Measurements from ENCODE around the gene CD55.

CD55 gene

DNA sequence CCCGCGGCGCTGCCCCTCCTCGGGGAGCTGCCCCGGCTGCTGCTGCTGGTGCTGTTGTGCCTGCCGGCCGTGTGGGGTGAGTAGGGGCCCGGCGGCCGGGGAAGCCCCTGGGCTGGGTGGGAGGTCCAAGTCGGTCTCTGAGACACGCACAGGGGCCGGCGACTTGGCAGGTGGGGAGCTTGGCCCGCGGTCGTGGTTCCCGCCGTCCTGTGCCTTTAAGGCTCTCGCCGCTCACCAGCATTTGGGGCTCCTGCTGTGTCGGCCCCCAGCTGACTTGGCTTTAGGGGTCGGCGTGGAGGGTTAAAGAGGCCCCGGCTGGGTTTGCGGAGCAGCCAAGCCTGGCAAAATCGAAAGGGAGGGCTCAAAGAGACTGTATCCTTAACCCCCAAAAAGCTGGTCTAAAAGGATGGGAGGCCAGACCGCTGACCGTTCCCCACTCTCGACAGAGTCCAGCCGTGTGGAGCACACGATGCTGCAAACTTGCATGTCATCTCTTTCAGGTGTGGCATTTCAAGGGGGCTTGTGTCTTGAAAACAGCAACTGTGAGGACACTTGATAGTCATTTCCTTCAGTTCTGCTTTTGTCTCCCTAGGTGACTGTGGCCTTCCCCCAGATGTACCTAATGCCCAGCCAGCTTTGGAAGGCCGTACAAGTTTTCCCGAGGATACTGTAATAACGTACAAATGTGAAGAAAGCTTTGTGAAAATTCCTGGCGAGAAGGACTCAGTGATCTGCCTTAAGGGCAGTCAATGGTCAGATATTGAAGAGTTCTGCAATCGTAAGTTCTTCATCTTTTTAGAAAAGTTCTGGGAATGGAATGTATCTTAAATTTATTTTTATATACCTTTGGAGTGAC, 540 bp downstream of the CD55 start:
- no peaks in the 10 kb centered on the region for H3K9me3 ChIP-seq
- DNase-seq, result no peak
- no peaks in the 10 kb centered on the region for H3K4me1 ChIP-seq
- TF ChIP-seq, protein P1, sequence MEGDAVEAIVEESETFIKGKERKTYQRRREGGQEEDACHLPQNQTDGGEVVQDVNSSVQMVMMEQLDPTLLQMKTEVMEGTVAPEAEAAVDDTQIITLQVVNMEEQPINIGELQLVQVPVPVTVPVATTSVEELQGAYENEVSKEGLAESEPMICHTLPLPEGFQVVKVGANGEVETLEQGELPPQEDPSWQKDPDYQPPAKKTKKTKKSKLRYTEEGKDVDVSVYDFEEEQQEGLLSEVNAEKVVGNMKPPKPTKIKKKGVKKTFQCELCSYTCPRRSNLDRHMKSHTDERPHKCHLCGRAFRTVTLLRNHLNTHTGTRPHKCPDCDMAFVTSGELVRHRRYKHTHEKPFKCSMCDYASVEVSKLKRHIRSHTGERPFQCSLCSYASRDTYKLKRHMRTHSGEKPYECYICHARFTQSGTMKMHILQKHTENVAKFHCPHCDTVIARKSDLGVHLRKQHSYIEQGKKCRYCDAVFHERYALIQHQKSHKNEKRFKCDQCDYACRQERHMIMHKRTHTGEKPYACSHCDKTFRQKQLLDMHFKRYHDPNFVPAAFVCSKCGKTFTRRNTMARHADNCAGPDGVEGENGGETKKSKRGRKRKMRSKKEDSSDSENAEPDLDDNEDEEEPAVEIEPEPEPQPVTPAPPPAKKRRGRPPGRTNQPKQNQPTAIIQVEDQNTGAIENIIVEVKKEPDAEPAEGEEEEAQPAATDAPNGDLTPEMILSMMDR (IDR thresholded peaks at IDR 0.05; ENCODE audit: low read depth, low read length), result no peak
- H3K4me3 ChIP-seq (ENCODE audit: low read depth, low read length), result peak overlapping the region; percentile 82
- peaks cover 6% of the 10 kb centered on the region; the same call in 1 of the 2 replicates for H3K27me3 ChIP-seq
- H3K36me3 ChIP-seq, result no peaks in the 10 kb centered on the region

DNA sequence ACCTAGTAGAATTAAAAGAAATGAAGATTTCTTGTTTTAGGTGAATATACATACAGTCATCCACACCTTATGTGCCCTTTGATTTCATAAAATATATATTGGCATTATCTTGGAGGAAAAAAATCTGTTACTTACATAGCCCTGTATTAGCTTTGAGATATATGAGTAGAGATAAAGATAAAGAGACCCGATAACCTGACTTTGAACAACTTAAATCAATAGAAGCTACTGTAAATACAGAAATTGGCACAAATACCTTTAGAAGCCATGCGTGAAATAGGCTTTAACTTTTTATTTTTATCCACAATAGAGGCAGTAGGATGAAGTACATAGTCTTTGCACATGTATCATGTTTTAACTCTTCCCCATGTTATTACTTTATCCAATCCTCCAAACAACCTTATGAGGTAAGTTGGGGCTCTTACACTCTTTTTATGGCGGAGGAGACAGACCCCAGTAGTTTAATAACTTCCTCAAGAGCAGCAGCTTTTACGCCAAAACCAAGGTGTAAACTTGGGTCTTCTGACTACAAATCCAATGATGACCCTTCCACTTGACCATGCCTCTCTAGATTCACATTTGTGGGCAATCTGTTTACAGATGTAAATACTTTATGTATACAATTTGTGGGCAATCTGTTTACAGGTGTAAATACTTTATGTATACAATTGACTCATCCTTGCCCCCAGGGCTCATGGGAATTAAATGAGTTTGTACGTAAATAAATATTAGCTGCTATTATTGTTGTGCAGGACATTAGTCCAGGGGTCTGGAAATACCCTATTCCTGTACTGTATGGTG, 2.1 kb downstream of the CD55 start:
- peaks cover 6% of the 10 kb centered on the region; the same call in 1 of the 2 replicates for H3K27me3 ChIP-seq
- no peak for DNase-seq
- no peaks in the 10 kb centered on the region for H3K9me3 ChIP-seq
- no peaks in the 10 kb centered on the region for H3K36me3 ChIP-seq
- H3K4me1 ChIP-seq, result no peaks in the 10 kb centered on the region
- no peak overlapping the region for H3K4me3 ChIP-seq (ENCODE audit: low read depth, low read length)
- TF ChIP-seq, protein P1 (IDR thresholded peaks at IDR 0.05; ENCODE audit: low read depth, low read length), result no peak

DNA sequence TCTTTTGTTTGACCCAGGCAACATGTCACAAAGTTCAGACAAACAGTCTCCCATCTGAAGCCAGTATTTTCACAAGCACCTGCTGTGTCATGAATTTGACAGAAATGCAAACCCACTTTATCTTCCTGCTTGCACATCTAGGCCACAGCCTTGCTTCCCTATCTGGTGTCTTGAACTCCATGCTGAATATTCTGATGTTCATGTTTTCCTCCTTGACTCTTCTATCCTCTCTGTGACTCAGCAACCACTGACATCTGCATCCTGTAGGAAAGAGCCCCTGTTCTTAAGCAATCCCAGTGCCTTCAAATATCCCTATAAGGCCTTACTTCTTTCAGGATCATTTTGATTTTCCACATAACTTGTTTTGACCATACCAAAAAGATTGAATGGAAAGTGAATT, 6.5 kb downstream of the CD55 start:
- Histone ChIP-seq H3K27me3 (no peaks in the 10 kb centered on the region), H3K36me3 (no peaks in the 10 kb centered on the region), H3K4me1 (no peaks in the 10 kb centered on the region), H3K9me3 (no peaks in the 10 kb centered on the region), H3K4me3 (ENCODE audit: low read depth, low read length) (no peak overlapping the region)
- no peak for DNase-seq
- TF ChIP-seq, protein P1 (IDR thresholded peaks at IDR 0.05; ENCODE audit: low read depth, low read length), result no peak

DNA sequence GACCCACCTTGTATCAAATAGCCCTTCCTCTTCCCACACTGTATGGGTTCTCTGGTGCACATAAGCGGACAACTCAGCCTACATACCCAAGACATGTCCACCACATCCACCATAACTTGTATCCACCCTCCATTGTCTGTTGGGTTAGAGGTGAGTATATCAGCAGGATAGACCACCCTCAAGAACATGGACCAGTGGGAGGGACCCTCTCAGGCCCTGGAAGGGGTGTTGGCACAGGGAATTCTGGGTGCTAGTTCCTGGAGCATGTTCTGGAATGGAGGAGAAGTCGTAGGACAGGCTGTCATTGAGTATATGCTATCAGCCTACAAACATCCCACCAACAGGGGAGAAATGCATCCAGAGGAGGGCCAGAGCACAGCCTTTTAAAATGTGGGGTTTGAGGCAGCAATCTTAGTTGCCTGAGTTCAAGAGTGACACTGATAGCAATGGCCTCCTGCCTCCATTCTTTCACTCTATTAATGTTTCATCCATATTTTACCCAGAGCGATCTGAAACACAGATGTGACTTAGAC, 7.5 kb downstream of the CD55 start:
- Histone ChIP-seq H3K4me1 (no peaks in the 10 kb centered on the region), H3K9me3 (no peaks in the 10 kb centered on the region), H3K36me3 (no peaks in the 10 kb centered on the region), H3K4me3 (ENCODE audit: low read depth, low read length) (no peak overlapping the region), H3K27me3 (no peaks in the 10 kb centered on the region)
- TF ChIP-seq, protein P1 (IDR thresholded peaks at IDR 0.05; ENCODE audit: low read depth, low read length), result no peak
- DNase-seq, result no peak

DNA sequence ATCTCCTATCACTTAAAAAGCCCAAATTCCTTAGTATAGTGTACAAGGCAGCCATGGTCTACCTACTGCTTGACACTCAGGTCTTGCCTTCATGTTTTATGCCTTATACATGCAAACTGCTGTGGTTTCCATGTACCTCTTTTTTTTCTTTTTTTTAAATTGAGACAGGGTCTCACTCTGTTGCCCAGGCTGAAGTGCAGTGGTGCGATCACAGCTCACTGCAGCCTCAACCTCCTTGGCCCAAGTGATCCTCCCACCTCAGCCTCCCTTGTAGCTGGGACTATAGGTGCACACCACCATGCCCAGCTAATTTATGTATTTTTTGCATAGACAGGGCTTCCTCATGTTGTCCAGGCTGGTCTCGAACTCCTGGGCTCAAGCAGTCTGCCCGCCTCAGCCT, 8.0 kb downstream of the CD55 start:
- DNase-seq, result no peak

More for the DNA sequence above, 8.0 kb downstream of the CD55 start:
- Histone ChIP-seq H3K9me3 (no peaks in the 10 kb centered on the region), H3K4me1 (no peaks in the 10 kb centered on the region), H3K4me3 (ENCODE audit: low read depth, low read length) (no peak overlapping the region), H3K36me3 (no peaks in the 10 kb centered on the region), H3K27me3 (no peaks in the 10 kb centered on the region)
- TF ChIP-seq, protein P1 (IDR thresholded peaks at IDR 0.05; ENCODE audit: low read depth, low read length), result no peak

Measured in BE2C (cell line).